HG03097 (cell line): ENCODE data around the gene SYTL1.
A peak's percentile ranks its signal among the peaks of the same experiment; 100 is the strongest.

ENCODE experiments used
- ATAC-seq: cut with Tn5 transposase; IDR thresholded peaks from one replicate; pipeline ENCODE4 v1.9.1; 2021; ENCODE audit not compliant: unreplicated experiment, low FRiP score

Gene SYTL1

GRCh38 chr1:27316860-27317259 is 25.0 kb upstream of the SYTL1 start:
- no peak for ATAC-seq

DNA sequence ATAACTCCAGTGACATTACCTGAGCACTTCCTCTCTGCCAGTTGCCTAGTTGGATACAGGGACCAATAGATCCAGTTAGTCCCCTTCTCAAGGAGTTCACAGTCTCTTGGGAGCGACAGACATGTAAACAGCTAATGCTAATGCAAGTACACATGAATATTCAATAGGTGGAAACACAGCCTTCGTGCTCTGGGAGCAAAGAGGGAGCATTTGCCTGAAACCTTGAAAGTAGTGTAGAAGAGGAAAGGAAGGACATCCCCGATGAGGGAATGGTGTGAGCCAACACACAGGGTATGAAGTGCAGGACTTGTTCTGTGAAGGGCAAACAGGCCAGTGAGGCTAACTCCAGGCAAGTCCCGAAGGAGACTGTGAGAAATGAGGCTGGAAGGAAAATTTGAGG is 23.7 kb upstream of the SYTL1 start:
- ATAC-seq, result no peak

- ATAC-seq, result no peak
Measured at GRCh38 chr1:27318596-27318995, 23.2 kb upstream of the SYTL1 start.

- peak; percentile 88 for ATAC-seq
Measured at GRCh38 chr1:27321813-27322568, 19.8 kb upstream of the SYTL1 start, which contains the start of gene TMEM222. Gene TMEM222, plus strand, starts transcription at chr1:27322163. Its CDS starts 35 bp downstream, at chr1:27322198.

GRCh38 chr1:27322569-27323240 is 19.1 kb upstream of the SYTL1 start:
- no peak for ATAC-seq

DNA sequence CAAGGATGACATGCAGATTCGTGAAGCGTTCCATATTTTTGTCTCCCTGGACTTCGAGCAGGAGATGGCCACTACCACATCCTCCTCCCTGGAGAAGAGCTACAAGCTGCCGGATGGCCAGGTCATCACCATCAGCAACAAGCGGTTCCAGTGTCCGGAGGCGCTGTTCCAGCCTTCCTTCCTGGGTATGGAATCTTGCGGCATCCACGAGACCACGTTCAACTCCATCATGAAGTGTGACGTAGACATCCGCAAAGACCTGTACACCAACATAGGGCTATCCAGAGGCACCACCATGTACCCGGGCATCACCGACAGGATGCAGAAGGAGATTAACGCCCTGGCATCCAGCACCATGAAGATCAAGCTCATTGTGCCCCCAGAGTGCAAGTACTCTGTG is 16.5 kb upstream of the SYTL1 start:
- no peak for ATAC-seq

GRCh38 chr1:27327964-27328363 is 13.9 kb upstream of the SYTL1 start:
- ATAC-seq, result no peak

GRCh38 chr1:27330786-27331185 is 11.0 kb upstream of the SYTL1 start:
- no peak for ATAC-seq

DNA sequence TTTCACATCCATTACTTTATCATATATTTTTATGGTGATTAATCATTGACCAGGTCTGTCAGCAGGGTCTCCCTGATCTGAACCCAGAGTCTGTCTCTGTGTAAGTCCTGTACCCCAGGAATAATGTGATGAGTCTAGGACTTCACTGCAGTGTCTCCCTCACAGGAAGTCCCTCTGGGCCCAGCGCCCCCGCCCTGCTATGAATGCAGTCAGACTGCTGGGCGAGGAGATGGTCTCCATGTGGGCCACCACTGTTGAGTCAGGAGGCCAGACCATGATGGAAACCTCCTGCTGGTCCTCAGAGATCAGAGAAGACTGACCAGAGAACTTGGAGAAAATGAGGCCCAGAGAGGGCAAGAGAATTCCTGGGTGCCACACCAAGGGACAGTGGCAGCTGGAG is 10.4 kb upstream of the SYTL1 start:
- ATAC-seq, result no peak

DNA sequence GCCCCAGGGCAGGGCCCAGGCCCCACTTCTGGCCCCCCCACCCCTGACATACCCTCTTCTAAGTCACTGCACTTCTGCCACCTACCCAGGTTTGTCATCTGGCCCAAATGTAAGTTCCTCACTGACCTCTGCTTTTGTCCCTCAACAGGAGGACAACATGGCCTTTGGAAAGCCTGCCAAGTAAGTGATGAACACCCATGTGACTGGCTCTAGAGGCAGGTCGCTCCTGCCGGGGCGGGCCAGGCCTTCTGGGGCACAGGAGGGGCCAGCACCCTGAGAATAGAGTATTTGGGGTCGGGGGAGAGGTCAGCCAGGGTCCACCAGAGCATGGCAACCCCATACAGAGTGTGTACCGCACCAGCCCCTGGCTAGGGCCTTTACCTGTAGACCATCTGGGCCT is 9.9 kb upstream of the SYTL1 start:
- ATAC-seq, result no peak

- ATAC-seq, result no peak
Measured at GRCh38 chr1:27332536-27333281, 9.1 kb upstream of the SYTL1 start.

- ATAC-seq, result no peak
Measured at GRCh38 chr1:27333717-27334279, 8.0 kb upstream of the SYTL1 start.

GRCh38 chr1:27335506-27336422 is 6.1 kb upstream of the SYTL1 start:
- no peak for ATAC-seq

DNA sequence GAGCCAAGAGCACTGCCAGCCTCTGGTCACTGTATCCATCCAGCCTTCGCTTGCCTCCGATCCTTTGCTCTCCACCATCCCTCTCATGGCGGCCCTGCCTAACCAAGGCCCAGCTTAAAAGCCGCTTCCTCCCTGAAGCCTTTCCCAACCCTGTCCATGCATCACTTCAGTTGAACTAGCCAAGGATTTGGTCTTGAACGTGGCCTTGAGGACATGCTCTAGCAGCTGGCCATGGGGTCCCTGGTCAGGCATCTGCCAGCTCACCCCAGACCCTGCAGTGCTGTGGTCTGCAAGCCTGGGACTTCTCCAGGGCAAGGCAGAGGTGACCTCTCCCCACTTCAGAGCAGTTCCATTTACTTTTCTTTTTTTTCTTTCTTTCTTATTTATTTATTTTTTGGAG is 5.1 kb upstream of the SYTL1 start:
- no peak for ATAC-seq

DNA sequence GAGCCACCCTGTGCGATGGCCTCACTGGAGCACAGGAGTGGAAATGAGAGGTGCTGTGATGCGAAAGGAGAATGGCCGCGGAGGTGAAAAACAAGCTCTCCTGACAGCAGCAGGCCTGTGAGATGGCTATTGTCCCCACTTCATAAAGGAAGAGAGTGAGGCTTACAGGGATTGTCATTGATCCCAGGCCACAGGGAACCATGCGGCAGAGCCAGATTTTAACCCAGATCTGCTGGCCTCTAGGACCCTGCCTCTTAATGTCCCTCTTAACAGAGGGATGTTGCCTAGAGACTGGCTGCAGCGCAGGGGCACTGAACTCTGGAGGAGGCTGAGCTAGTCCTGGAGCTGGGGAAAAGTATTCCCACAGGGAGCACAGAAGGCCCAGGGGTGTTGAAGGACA is 3.1 kb upstream of the SYTL1 start:
- ATAC-seq, result no peak

- ATAC-seq, result no peak
Measured at GRCh38 chr1:27339213-27339612, 2.6 kb upstream of the SYTL1 start.

DNA sequence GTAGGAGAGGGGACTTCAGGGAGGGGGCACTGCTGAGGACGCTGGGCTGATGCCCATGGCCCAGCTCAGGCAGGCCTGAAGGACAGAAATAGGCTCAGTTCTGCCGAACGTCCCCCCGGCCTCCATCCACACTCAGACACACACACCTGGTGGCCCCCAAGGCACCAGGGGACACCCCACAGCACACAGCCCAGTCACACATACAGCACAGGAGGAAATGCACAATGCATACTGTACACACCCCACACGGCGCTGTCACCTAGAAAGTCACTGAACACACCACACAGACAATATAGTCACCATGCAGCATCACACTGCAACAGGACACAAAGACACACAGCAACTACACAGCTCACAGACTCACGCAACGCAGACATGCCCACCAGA is 562 bp downstream of the SYTL1 start:
- no peak for ATAC-seq

DNA sequence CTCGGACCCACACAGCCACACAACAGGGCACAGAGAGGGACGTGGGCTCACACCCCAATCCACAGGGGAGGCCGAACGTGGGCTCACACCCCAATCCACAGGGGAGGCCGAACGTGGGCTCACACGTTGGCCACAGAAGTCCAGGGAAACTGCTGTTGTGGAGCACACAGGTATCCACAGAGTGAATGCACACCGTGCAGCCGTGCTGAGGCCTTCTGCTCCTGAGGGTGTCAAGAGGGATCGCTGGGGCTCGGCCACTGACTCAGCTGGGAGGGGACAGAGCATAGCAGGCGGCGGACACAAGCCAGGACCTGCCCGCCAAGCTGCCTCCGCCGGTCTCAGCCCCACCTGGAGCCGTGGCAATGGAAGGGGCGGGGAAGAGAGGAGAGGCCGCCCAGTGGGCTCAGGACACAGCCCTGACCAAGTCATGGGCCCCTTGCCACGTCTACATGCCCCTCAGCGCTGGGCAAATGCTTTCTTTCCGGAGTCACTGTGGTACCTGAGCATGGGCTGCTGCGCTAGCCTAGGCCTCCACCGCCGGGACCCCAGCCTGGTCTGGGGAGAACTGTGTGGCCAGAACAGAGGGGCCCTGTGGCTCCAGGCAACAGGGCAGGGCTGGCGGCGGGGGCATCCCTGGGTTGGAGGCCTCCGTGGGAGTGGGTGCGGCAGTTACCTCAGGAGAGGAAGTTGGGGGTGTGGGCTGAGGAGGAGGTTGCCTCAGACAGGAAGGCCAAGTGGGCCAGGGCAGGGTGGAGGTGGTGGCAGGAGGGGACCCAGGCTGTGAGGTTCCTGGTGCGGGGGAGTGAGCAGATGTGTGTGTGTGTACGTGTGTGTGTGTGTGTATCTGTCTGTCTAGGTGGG is 1.2 kb downstream of the SYTL1 start:
- ATAC-seq, result no peak

DNA sequence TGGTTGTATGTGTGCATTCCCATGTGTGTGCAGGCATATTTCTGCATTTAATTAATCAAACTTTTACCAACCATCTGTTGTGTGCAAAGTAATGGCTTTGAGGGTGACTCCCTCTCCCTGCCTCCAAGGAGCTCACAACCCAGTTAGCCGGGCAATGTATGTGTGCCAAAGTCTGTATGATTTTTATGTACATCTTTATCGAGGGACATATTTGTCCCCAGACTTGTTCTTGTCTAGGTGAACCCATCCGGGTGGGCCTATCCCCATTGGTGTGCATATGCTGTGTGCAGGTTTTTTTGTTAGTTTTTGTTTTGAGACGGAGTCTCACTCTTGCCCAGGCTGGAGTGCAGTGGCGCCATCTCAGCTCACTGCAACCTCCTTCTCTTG is 1.8 kb downstream of the SYTL1 start:
- ATAC-seq, result no peak
